Neural cell (in vitro differentiated cells): Measurements from ENCODE around the gene WFDC12. TPM values are rescaled to one million over a fixed set of nuclear protein-coding genes. Genes with fewer than 3 reads are reported as not detected.
A peak's percentile ranks its signal among the peaks of the same experiment; 100 is the strongest.

ENCODE experiments used
- H2AFZ ChIP-seq: fragments of 200-600, 300-800 bp; sonication (generic), shearing (Covaris generic); 2 replicates; pipeline ENCODE4 v1.6.0; 2014; ENCODE audit warnings: low read depth, mild to moderate bottlenecking, antibody characterized with exemption, low read length, moderate library complexity
- H3F3A ChIP-seq: fragments of 200-600 bp; shearing (Covaris generic); 2 replicates; pipeline ENCODE4 v1.6.1; 2016; ENCODE audit warnings: mild to moderate bottlenecking, moderate library complexity, mixed read lengths, antibody characterized with exemption, low read length; ENCODE audit not compliant: insufficient read depth, poor library complexity, severe bottlenecking
- H3K27ac ChIP-seq: fragments of 200-600, 300-800 bp; sonication (generic), shearing (Covaris generic); 2 replicates; pipeline ENCODE4 v1.5.1; 2014; ENCODE audit warnings: mild to moderate bottlenecking, low read length, moderate library complexity
- H3K27me3 ChIP-seq: fragments of 300-800, 200-600 bp; sonication (generic), shearing (Covaris generic); 2 replicates; pipeline ENCODE4 v1.6.0; 2014; ENCODE audit warnings: mild to moderate bottlenecking, low read depth, low read length, moderate library complexity; ENCODE audit not compliant: insufficient read depth
- H3K36me3 ChIP-seq: fragments of 300-800, 200-600 bp; sonication (generic), shearing (Covaris generic); 2 replicates; pipeline ENCODE4 v1.5.1; 2014; ENCODE audit warnings: mild to moderate bottlenecking, antibody characterized with exemption, low read length, moderate library complexity; ENCODE audit not compliant: insufficient read depth
- H3K4me2 ChIP-seq: fragments of 300-800, 200-600 bp; sonication (generic), shearing (Covaris generic); 2 replicates; pipeline ENCODE4 v1.6.0; 2014; ENCODE audit warnings: mild to moderate bottlenecking, low read length
- H3K4me3 ChIP-seq: fragments of 300-800, 200-600 bp; sonication (generic), shearing (Covaris generic); 2 replicates; pipeline ENCODE4 v1.5.1; 2014; ENCODE audit warnings: mild to moderate bottlenecking, low read length, moderate library complexity
- H3K79me2 ChIP-seq: fragments of 200-600 bp; shearing (Covaris generic); replicated peaks from 2 replicates; pipeline ENCODE4 v1.6.0; 2014; ENCODE audit warnings: mild to moderate bottlenecking, low read length, moderate library complexity; ENCODE audit not compliant: insufficient read depth
- H3K9ac ChIP-seq: fragments of 300-800, 200-600 bp; sonication (generic), shearing (Covaris generic); 2 replicates; pipeline ENCODE4 v1.6.1; 2016; ENCODE audit warnings: mild to moderate bottlenecking, low read length, mixed read lengths
- H3K9me2 ChIP-seq: fragments of 200-600 bp; shearing (Covaris generic); 2 replicates; pipeline ENCODE4 v1.6.1; 2016; ENCODE audit warnings: mild to moderate bottlenecking, low read length, mixed read lengths; ENCODE audit not compliant: insufficient read depth
- H3K9me3 ChIP-seq: fragments of 200-600, 300-800 bp; sonication (generic), shearing (Covaris generic); 2 replicates; pipeline ENCODE4 v1.6.1; 2016; ENCODE audit warnings: mild to moderate bottlenecking, mixed run types, low read length, moderate library complexity, mixed read lengths
- H4K20me1 ChIP-seq: fragments of 200-600 bp; shearing (Covaris generic); 2 replicates; pipeline ENCODE4 v1.6.1; 2016; ENCODE audit warnings: mild to moderate bottlenecking, mixed run types; ENCODE audit not compliant: insufficient read depth
- EP300 ChIP-seq: fragments of 450-650 bp; conservative IDR thresholded peaks from 2 replicates; pipeline ENCODE4 v1.6.1; 2014; ENCODE audit warnings: antibody characterized with exemption, mild to moderate bottlenecking, moderate library complexity; ENCODE audit not compliant: poor library complexity, severe bottlenecking
- EZH2 ChIP-seq: fragments of 200-600, 300-800 bp; shearing (Covaris generic), sonication (generic); IDR thresholded peaks from 2 replicates; pipeline ENCODE4 v1.6.1; 2014; ENCODE audit warnings: antibody characterized with exemption, low read length, borderline replicate concordance, mild to moderate bottlenecking; ENCODE audit not compliant: insufficient read depth, poor library complexity, severe bottlenecking
- MXI1 ChIP-seq: fragments of 450-650 bp; conservative IDR thresholded peaks from 2 replicates; pipeline ENCODE4 v1.6.1; 2014; ENCODE audit warnings: antibody characterized with exemption, mild to moderate bottlenecking; ENCODE audit not compliant: poor library complexity, severe bottlenecking
- POLR2AphosphoS5 ChIP-seq: IDR thresholded peaks from 2 replicates; pipeline ENCODE4 v1.6.1; 2012
- RAD21 ChIP-seq: fragments of 450-650 bp; conservative IDR thresholded peaks from 2 replicates; pipeline ENCODE4 v1.6.1; 2014; ENCODE audit warnings: antibody characterized with exemption, mild to moderate bottlenecking, moderate library complexity
- SMC3 ChIP-seq: fragments of 450-650 bp; conservative IDR thresholded peaks from 2 replicates; pipeline ENCODE4 v1.6.1; 2014; ENCODE audit warnings: antibody characterized with exemption, mild to moderate bottlenecking, moderate library complexity; ENCODE audit not compliant: poor library complexity
- TAF1 ChIP-seq: IDR thresholded peaks from 2 replicates; pipeline ENCODE4 v1.6.1; 2012; ENCODE audit warnings: low read depth
- polyA plus RNA-seq: library from polyadenylated mRNA; depleted of rRNA; stranded (reverse); fragments of >200 nt; gene quantifications from 2 replicates; pipeline ENCODE4 v1.2.3, GENCODE V29; 2014
- TF ChIP-seq, protein P1 (sequence below): fragments of 450-650 bp; IDR thresholded peaks from 2 replicates; pipeline ENCODE4 v1.5.1; 2014; ENCODE audit warnings: antibody characterized with exemption, mild to moderate bottlenecking, moderate library complexity; ENCODE audit not compliant: poor library complexity, severe bottlenecking
- TF ChIP-seq, protein P2 (sequence below): IDR thresholded peaks from 2 replicates; pipeline ENCODE4 v1.6.1; 2012; ENCODE audit warnings: borderline replicate concordance

Gene WFDC12
- polyA plus RNA-seq, 1 donor from 2014 or later: not detected

DNA sequence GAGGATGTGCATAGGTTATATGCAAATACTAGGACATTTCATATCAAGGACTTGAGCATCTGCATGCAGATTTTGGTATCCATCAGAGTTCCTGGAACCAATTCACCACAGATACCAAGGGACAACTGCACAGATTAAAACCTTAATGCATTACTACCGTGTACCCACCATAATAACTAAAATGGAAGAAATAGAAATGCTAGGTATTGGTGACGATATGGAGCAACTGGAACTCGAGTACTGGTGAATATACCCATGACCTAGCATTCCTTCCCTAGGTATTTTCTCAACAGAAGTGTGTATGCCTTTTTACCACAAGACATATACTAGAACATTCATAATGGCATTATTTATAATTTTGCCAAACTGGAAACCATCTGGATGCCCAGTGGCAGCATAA is 41.8 kb downstream of the WFDC12 start:
- Histone ChIP-seq H3K4me3 (no peak overlapping the region), H3K9ac (no peak overlapping the region), H3K79me2 (no peaks in the 10 kb centered on the region), H2AFZ (no peak overlapping the region), H3K9me3 (no peaks in the 10 kb centered on the region), H3K4me2 (no peak overlapping the region), H3K9me2 (no peaks in the 10 kb centered on the region), H3F3A (no peaks in the 10 kb centered on the region), H4K20me1 (no peaks in the 10 kb centered on the region), H3K27ac (no peak overlapping the region), H3K36me3 (peaks cover 12% of the 10 kb centered on the region), H3K27me3 (no peaks in the 10 kb centered on the region)
- TF ChIP-seq MXI1: no peak
- TF ChIP-seq RAD21: no peak
- no peak for TF ChIP-seq EP300
- no peak for TF ChIP-seq SMC3
- no peak for TF ChIP-seq EZH2
- TF ChIP-seq POLR2AphosphoS5: no peak
- TF ChIP-seq TAF1: no peak
- TF ChIP-seq, protein P1, sequence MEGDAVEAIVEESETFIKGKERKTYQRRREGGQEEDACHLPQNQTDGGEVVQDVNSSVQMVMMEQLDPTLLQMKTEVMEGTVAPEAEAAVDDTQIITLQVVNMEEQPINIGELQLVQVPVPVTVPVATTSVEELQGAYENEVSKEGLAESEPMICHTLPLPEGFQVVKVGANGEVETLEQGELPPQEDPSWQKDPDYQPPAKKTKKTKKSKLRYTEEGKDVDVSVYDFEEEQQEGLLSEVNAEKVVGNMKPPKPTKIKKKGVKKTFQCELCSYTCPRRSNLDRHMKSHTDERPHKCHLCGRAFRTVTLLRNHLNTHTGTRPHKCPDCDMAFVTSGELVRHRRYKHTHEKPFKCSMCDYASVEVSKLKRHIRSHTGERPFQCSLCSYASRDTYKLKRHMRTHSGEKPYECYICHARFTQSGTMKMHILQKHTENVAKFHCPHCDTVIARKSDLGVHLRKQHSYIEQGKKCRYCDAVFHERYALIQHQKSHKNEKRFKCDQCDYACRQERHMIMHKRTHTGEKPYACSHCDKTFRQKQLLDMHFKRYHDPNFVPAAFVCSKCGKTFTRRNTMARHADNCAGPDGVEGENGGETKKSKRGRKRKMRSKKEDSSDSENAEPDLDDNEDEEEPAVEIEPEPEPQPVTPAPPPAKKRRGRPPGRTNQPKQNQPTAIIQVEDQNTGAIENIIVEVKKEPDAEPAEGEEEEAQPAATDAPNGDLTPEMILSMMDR: no peak
- TF ChIP-seq, protein P2, sequence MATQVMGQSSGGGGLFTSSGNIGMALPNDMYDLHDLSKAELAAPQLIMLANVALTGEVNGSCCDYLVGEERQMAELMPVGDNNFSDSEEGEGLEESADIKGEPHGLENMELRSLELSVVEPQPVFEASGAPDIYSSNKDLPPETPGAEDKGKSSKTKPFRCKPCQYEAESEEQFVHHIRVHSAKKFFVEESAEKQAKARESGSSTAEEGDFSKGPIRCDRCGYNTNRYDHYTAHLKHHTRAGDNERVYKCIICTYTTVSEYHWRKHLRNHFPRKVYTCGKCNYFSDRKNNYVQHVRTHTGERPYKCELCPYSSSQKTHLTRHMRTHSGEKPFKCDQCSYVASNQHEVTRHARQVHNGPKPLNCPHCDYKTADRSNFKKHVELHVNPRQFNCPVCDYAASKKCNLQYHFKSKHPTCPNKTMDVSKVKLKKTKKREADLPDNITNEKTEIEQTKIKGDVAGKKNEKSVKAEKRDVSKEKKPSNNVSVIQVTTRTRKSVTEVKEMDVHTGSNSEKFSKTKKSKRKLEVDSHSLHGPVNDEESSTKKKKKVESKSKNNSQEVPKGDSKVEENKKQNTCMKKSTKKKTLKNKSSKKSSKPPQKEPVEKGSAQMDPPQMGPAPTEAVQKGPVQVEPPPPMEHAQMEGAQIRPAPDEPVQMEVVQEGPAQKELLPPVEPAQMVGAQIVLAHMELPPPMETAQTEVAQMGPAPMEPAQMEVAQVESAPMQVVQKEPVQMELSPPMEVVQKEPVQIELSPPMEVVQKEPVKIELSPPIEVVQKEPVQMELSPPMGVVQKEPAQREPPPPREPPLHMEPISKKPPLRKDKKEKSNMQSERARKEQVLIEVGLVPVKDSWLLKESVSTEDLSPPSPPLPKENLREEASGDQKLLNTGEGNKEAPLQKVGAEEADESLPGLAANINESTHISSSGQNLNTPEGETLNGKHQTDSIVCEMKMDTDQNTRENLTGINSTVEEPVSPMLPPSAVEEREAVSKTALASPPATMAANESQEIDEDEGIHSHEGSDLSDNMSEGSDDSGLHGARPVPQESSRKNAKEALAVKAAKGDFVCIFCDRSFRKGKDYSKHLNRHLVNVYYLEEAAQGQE: no peak

DNA sequence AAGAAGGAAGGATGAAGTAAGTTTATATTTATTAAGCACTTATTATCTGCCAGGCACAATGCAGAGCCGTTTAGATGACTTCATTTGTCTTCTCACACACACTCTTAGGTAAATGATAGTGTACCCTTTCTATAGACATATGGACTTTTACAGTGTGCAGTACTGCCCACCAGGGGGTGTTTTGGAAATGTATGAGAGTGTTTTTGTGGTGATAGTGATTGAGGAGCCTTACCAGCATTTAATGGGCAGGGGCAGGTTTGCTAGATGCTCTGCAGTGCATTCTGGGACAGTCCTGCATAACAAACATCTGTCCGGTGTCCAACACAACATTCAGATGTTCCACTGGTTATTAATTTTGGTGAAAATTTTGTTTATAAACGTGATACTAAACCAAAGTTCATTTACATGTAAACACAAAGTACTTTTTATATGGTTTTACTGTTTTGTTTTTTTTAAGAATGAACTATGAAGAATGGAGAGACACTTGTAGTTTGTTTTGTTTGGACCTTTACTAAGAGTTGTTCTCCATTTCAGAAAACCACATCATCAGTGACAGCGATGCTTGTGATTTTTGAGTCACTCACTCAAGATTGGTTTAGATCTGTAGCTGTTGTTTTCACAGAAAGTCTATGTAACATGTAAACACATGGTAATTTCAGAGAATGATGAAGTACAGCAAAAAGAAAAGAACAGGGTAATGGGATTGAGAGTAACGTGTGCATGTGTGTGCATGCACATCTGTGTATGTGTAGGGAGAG is 43.2 kb downstream of the WFDC12 start:
- Histone ChIP-seq H3K9me3 (no peaks in the 10 kb centered on the region), H3F3A (no peaks in the 10 kb centered on the region), H3K27me3 (no peaks in the 10 kb centered on the region), H3K79me2 (no peaks in the 10 kb centered on the region), H3K27ac (no peak overlapping the region), H3K4me2 (no peak overlapping the region), H3K9me2 (no peaks in the 10 kb centered on the region), H3K4me3 (no peak overlapping the region), H2AFZ (no peak overlapping the region), H3K9ac (no peak overlapping the region), H4K20me1 (no peaks in the 10 kb centered on the region), H3K36me3 (peaks cover 12% of the 10 kb centered on the region)
- no peak for TF ChIP-seq POLR2AphosphoS5
- TF ChIP-seq EP300: no peak
- TF ChIP-seq RAD21: no peak
- TF ChIP-seq TAF1: no peak
- TF ChIP-seq, protein P1: peak; percentile 11
